ENCODE measurements around the gene PI4K2A. TPM values are rescaled to one million over a fixed set of nuclear protein-coding genes. Genes with fewer than 3 reads are reported as not detected.

Gene PI4K2A
- total and polyA plus RNA-seq, 2 donors (not counting 1 experiment from before 2014, with no cell fraction given) = 7.9 to 17.7 TPM

GRCh38 chr10:97701438-97702069 lies 61.1 kb downstream of the PI4K2A start:
- H3K27ac ChIP-seq (ENCODE audit: low read length in 2 of 2) = no peak overlapping the region
- H3K79me2 ChIP-seq (ENCODE audit: control insufficient read depth, insufficient read depth, low read length) = no peaks in the 10 kb centered on the region
- ChIA-PET CTCF (interaction anchor here (0.6 to 6.2 kb wide), 17 partner anchors 8 to 1299 kb away, joined by 3 to 117 read pairs (median 5); partner anchors contain the start of genes ANKRD2, AVPI1, MARVELD1 and ZFYVE27), POLR2A (interaction anchor here (0.6 kb wide), 1 partner anchor 30 kb away, joined by 3 read pairs; no protein-coding TSS in a partner anchor)
- peaks cover 11% of the 10 kb centered on the region for H3K27me3 Mint-ChIP-seq
- H3K4me1 ChIP-seq (ENCODE audit: control insufficient read depth in 2 of 2, insufficient read depth in 2 of 2, low read length in 2 of 2) = no peaks in the 10 kb centered on the region
- peak; percentile 66 for DNase-seq
- intact Hi-C loops (cut with micrococcal nuclease) = loop anchor here (1.0 kb wide), 1 partner anchor 30 kb away; no protein-coding TSS in a partner anchor
- H4K20me1 ChIP-seq (ENCODE audit: control insufficient read depth, insufficient read depth, low read length, poor library complexity, severe bottlenecking) = no peaks in the 10 kb centered on the region
- H3K4me1 Mint-ChIP-seq = no peaks in the 10 kb centered on the region
- H3K9me3 Mint-ChIP-seq (ENCODE audit: insufficient read depth) = no peaks in the 10 kb centered on the region
- WGBS (ENCODE audit: insufficient coverage) = 60% methylated on average over 11 of the region's 12 CpGs
- H3K4me3 ChIP-seq (ENCODE audit: control extremely low read depth in 1 of 5, extremely low read depth in 1 of 5, insufficient read depth in 1 of 5, low read depth in 2 of 5, low read length in 4 of 5) = no peak overlapping the region
- H3K27ac Mint-ChIP-seq = no peak overlapping the region
- peak; percentile 75 for ATAC-seq (ENCODE audit: low read depth)
- H3K4me3 Mint-ChIP-seq = no peak overlapping the region
- no peaks in the 10 kb centered on the region for H3K36me3 ChIP-seq (replicated peaks in 1 of 2; ENCODE audit: control extremely low read depth in 1 of 2, control insufficient read depth in 1 of 2, extremely low read depth in 1 of 2, insufficient read depth in 2 of 2, low read length in 1 of 2)
- no peak overlapping the region for H2AFZ ChIP-seq (ENCODE audit: insufficient read depth, low read depth, low read length, poor library complexity, severe bottlenecking)
- H3K27me3 ChIP-seq (replicated peaks in 1 of 4; ENCODE audit: control extremely low read depth in 1 of 4, control insufficient read depth in 3 of 4, insufficient read depth in 4 of 4, low read length in 3 of 4) = peaks cover 0 to 9% (median 2%) of the 10 kb centered on the region in 4 experiments
- no peak overlapping the region for H3K4me2 ChIP-seq (replicated peaks; ENCODE audit: low read depth, low read length, poor library complexity, severe bottlenecking)
- no peaks in the 10 kb centered on the region for H3K9me3 ChIP-seq (ENCODE audit: control extremely low read depth in 1 of 3, control insufficient read depth in 2 of 3, insufficient read depth in 1 of 3, low read length in 2 of 3)
- H3K9ac ChIP-seq (ENCODE audit: low read length) = no peak overlapping the region
- TF ChIP-seq CTCF (IDR thresholded peaks at IDR 0.05) = peak; percentile 78
- no peak for TF ChIP-seq EZH2 (IDR thresholded peaks at IDR 0.05; ENCODE audit: borderline replicate concordance, insufficient read depth, low read depth, low read length, poor library complexity, severe bottlenecking)

Data from B cell (primary cell).